Measurements from ENCODE around the gene CREBBP. TPM values are rescaled to one million over a fixed set of nuclear protein-coding genes. Genes with fewer than 3 reads are reported as not detected.

The CREBBP gene
- total and polyA plus RNA-seq, 7 donors: 5.4 to 85.3 (median 39.5) TPM

- Histone ChIP-seq H3K36me3 (no peaks in the 10 kb centered on the region), H3K9me3 (no peaks in the 10 kb centered on the region), H3K27ac (no peak overlapping the region), H3K4me3 (no peak overlapping the region), H3K27me3 (no peaks in the 10 kb centered on the region), H3K4me1 (no peaks in the 10 kb centered on the region)
- intact Hi-C loops (cut with DNase I): no loop called here
- TF ChIP-seq CTCF (IDR thresholded peaks at IDR 0.05) (no peak), POLR2AphosphoS5 (IDR thresholded peaks at IDR 0.05) (no peak), EP300 (IDR thresholded peaks at IDR 0.05) (no peak), POLR2A (IDR thresholded peaks at IDR 0.05) (no peak)
- no peak for DNase-seq
- WGBS, 2 donors: 78 to 84% methylated on average over 18 of the region's 18 CpGs
These were observed 29.5 kb upstream of the CREBBP start for GRCh38 chr16:3909791-3910583.

GRCh38 chr16:3908951-3909437, 28.5 kb upstream of the CREBBP start:
- Histone ChIP-seq H3K27ac (no peak overlapping the region), H3K4me3 (no peak overlapping the region), H3K36me3 (no peaks in the 10 kb centered on the region), H3K4me1 (no peaks in the 10 kb centered on the region), H3K9me3 (no peaks in the 10 kb centered on the region), H3K27me3 (no peaks in the 10 kb centered on the region)
- TF ChIP-seq EP300 (IDR thresholded peaks at IDR 0.05): no peak
- no peak for TF ChIP-seq POLR2AphosphoS5 (IDR thresholded peaks at IDR 0.05)
- TF ChIP-seq POLR2A (IDR thresholded peaks at IDR 0.05): no peak
- TF ChIP-seq CTCF (IDR thresholded peaks at IDR 0.05): no peak
- DNase-seq: no peak
- WGBS, 2 donors: 85 to 88% methylated on average over 17 of the region's 17 CpGs
- intact Hi-C loops (cut with DNase I): no loop called here

- 71 to 76% methylated on average over 4 of the region's 4 CpGs for WGBS, 2 donors
These were observed 27.1 kb upstream of the CREBBP start for GRCh38 chr16:3907586-3907985.

DNA sequence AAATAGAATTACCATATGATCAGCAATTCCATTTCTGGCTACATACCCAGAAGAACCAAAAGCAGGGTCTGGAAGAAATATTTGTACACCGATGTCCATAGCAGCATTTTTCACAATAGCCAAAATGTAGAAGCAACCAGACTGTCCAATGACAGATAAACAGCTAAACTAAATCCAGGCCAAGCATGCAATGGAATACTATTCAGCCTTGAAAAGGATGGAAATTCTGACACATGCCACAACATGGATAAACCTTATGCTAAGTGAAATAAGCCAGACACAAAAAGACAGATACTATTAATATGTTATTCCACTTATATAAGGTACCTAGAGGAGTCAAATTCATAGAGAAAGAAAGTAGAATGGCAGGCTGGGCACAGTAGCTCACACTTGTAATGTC, 25.9 kb upstream of the CREBBP start:
- DNase-seq: no peak
- Histone ChIP-seq H3K36me3 (no peaks in the 10 kb centered on the region), H3K9me3 (no peaks in the 10 kb centered on the region), H3K27ac (no peak overlapping the region), H3K4me3 (no peak overlapping the region), H3K4me1 (no peaks in the 10 kb centered on the region), H3K27me3 (no peaks in the 10 kb centered on the region)
- intact Hi-C loops (cut with DNase I): no loop called here
- no peak for TF ChIP-seq CTCF (IDR thresholded peaks at IDR 0.05)
- no peak for TF ChIP-seq POLR2A (IDR thresholded peaks at IDR 0.05)
- TF ChIP-seq EP300 (IDR thresholded peaks at IDR 0.05): no peak
- no peak for TF ChIP-seq POLR2AphosphoS5 (IDR thresholded peaks at IDR 0.05)
- WGBS, 2 donors: 93 to 95% methylated on average over 1 of the region's 1 CpG

More at GRCh38 chr16:3907586-3907985, 27.1 kb upstream of the CREBBP start:
- H3K9me3 ChIP-seq: no peaks in the 10 kb centered on the region
- no peaks in the 10 kb centered on the region for H3K36me3 ChIP-seq
- intact Hi-C loops (cut with DNase I): no loop called here
- H3K4me1 ChIP-seq: no peaks in the 10 kb centered on the region
- no peak overlapping the region for H3K27ac ChIP-seq
- TF ChIP-seq POLR2A (IDR thresholded peaks at IDR 0.05) (no peak), POLR2AphosphoS5 (IDR thresholded peaks at IDR 0.05) (no peak), EP300 (IDR thresholded peaks at IDR 0.05) (no peak), CTCF (IDR thresholded peaks at IDR 0.05) (no peak)
- no peak for DNase-seq
- H3K27me3 ChIP-seq: no peaks in the 10 kb centered on the region
- H3K4me3 ChIP-seq: no peak overlapping the region
